MCF 10A (cell line): ENCODE results near the gene GLIS1. TPM values are rescaled to one million over a fixed set of nuclear protein-coding genes. Genes with fewer than 3 reads are reported as not detected.

ENCODE experiments used
- BruUV-seq: library from RNA; stranded (reverse); fragments of 400-500 nt; replicated peaks from 2 replicates; lab custom pipeline; 2021; lab: Mats Ljungman, UMichigan
- CTCF ChIA-PET: fragments of 300-600 bp; sonication (Branson Sonifier 250); formaldehyde crosslinking; extraction: SDS; loops from one replicate; lab custom pipeline; 2021; ENCODE audit warnings: antibody characterized with exemption, inconsistent platforms; lab: Yijun Ruan, JAX
- POLR2A ChIA-PET: fragments of 300-600, 350-650 bp; sonication (Branson Sonifier 250); formaldehyde crosslinking; extraction: SDS; loops from one replicate; lab custom pipeline; 2020; ENCODE audit warnings: antibody characterized with exemption, inconsistent platforms; lab: Yijun Ruan, JAX
- DNase-seq: peaks from one replicate; pipeline ENCODE4 v3.0.0-alpha.2; 2018; ENCODE audit not compliant: unreplicated experiment
- H3K27ac Mint-ChIP-seq: one replicate; pipeline ENCODE4 v1.8.0; 2022; ENCODE audit warnings: mild to moderate bottlenecking, low read depth, mixed read lengths; ENCODE audit not compliant: unreplicated experiment
- H3K27me3 Mint-ChIP-seq: one replicate; pipeline ENCODE4 v1.8.0; 2022; ENCODE audit warnings: mixed read lengths; ENCODE audit not compliant: insufficient read depth, unreplicated experiment
- H3K36me3 Mint-ChIP-seq: one replicate; pipeline ENCODE4 v1.8.0; 2022; ENCODE audit warnings: mild to moderate bottlenecking, moderate library complexity, mixed read lengths; ENCODE audit not compliant: insufficient read depth, unreplicated experiment
- H3K4me1 Mint-ChIP-seq: one replicate; pipeline ENCODE4 v1.8.0; 2022; ENCODE audit warnings: mixed read lengths; ENCODE audit not compliant: insufficient read depth, unreplicated experiment
- H3K4me3 Mint-ChIP-seq: one replicate; pipeline ENCODE4 v1.8.0; 2022; ENCODE audit warnings: mild to moderate bottlenecking, moderate library complexity, mixed read lengths; ENCODE audit not compliant: unreplicated experiment
- H3K9me3 Mint-ChIP-seq: one replicate; pipeline ENCODE4 v1.8.0; 2022; ENCODE audit warnings: mixed read lengths; ENCODE audit not compliant: unreplicated experiment
- intact Hi-C: fragments of 100-400 bp; cut with micrococcal nuclease; formaldehyde crosslinking; loops from 2 replicates; pipeline ENCODE4 v1.14.1; 2022
- total RNA-seq: library from RNA; stranded (reverse); gene quantifications from 2 replicates; pipeline ENCODE4 v1.2.3, GENCODE V29; 2022
- TF ChIP-seq, protein P1 (sequence below): fragments of 200-600 bp; IDR thresholded peaks from one replicate; pipeline ENCODE4 v1.8.0; 2022; ENCODE audit warnings: antibody characterized with exemption, mild to moderate bottlenecking; ENCODE audit not compliant: unreplicated experiment

Gene GLIS1
- total RNA-seq, 1 experiment from 2014 or later: 0.93 TPM

GRCh38 chr1:53656747-53657530 lies 82.0 kb downstream of the GLIS1 start:
- ChIA-PET CTCF (interaction anchor here (0.6 to 0.8 kb wide), 2 partner anchors 24 to 199 kb away, joined by 3 read pairs; no protein-coding TSS in a partner anchor), POLR2A (no interaction called here)
- H3K27ac Mint-ChIP-seq: no peak overlapping the region
- peaks cover 34% of the 10 kb centered on the region for H3K27me3 Mint-ChIP-seq
- no TSS peak for BruUV-seq
- intact Hi-C loops: no loop called here
- peaks cover 14% of the 10 kb centered on the region for H3K4me1 Mint-ChIP-seq
- H3K36me3 Mint-ChIP-seq: no peaks in the 10 kb centered on the region
- DNase-seq: no peak
- TF ChIP-seq, protein P1, sequence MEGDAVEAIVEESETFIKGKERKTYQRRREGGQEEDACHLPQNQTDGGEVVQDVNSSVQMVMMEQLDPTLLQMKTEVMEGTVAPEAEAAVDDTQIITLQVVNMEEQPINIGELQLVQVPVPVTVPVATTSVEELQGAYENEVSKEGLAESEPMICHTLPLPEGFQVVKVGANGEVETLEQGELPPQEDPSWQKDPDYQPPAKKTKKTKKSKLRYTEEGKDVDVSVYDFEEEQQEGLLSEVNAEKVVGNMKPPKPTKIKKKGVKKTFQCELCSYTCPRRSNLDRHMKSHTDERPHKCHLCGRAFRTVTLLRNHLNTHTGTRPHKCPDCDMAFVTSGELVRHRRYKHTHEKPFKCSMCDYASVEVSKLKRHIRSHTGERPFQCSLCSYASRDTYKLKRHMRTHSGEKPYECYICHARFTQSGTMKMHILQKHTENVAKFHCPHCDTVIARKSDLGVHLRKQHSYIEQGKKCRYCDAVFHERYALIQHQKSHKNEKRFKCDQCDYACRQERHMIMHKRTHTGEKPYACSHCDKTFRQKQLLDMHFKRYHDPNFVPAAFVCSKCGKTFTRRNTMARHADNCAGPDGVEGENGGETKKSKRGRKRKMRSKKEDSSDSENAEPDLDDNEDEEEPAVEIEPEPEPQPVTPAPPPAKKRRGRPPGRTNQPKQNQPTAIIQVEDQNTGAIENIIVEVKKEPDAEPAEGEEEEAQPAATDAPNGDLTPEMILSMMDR: no peak
- no peaks in the 10 kb centered on the region for H3K9me3 Mint-ChIP-seq
- no peak overlapping the region for H3K4me3 Mint-ChIP-seq

GRCh38 chr1:53655931-53656746 lies 82.8 kb downstream of the GLIS1 start:
- CTCF ChIA-PET: interaction anchor here (0.8 kb wide), 1 partner anchor 25 kb away, joined by 3 read pairs; no protein-coding TSS in a partner anchor
- no peak for DNase-seq
- H3K4me3 Mint-ChIP-seq: no peak overlapping the region
- no peaks in the 10 kb centered on the region for H3K36me3 Mint-ChIP-seq
- no peaks in the 10 kb centered on the region for H3K9me3 Mint-ChIP-seq
- peaks cover 34% of the 10 kb centered on the region for H3K27me3 Mint-ChIP-seq
- TF ChIP-seq, protein P1: no peak
- peaks cover 14% of the 10 kb centered on the region for H3K4me1 Mint-ChIP-seq
- no TSS peak for BruUV-seq
- POLR2A ChIA-PET: no interaction called here
- intact Hi-C loops: no loop called here
- H3K27ac Mint-ChIP-seq: no peak overlapping the region

- no peaks in the 10 kb centered on the region for H3K9me3 Mint-ChIP-seq
- DNase-seq: no peak
- no peak overlapping the region for H3K4me3 Mint-ChIP-seq
- H3K4me1 Mint-ChIP-seq: peaks cover 14% of the 10 kb centered on the region
- CTCF ChIA-PET: interaction anchor here (1.1 kb wide), 1 partner anchor 40 kb away, joined by 3 read pairs; no protein-coding TSS in a partner anchor
- no peaks in the 10 kb centered on the region for H3K36me3 Mint-ChIP-seq
- TF ChIP-seq, protein P1: no peak
- BruUV-seq: no TSS peak
- no peak overlapping the region for H3K27ac Mint-ChIP-seq
- intact Hi-C loops: no loop called here
- H3K27me3 Mint-ChIP-seq: peaks cover 34% of the 10 kb centered on the region
- POLR2A ChIA-PET: no interaction called here
These were observed 84.5 kb downstream of the GLIS1 start for GRCh38 chr1:53654216-53655210.
